NCI-H2029 treated with DMSO at 0.1 percent for 48 hours (cell line): Measurements from ENCODE around the gene PRRC2C.
"Not testable (repeated sequence)": the region's sequence is repeated elsewhere in the genome, so short reads cannot be mapped to it uniquely, and the experiment has no call there.

Experiments
- DNase-seq: peaks from one replicate; lab custom pipeline; 2025; lab: John Stamatoyannopoulos, UW

PRRC2C gene

GRCh38 chr1:171583591-171584201, 98.4 kb downstream of the PRRC2C start:
- no peak for DNase-seq

- DNase-seq = no peak
These were observed 100.4 kb downstream of the PRRC2C start for GRCh38 chr1:171585715-171586114.

- no peak for DNase-seq
These were observed 102.9 kb downstream of the PRRC2C start for GRCh38 chr1:171588230-171588629.

- no peak for DNase-seq
These were observed 104.7 kb downstream of the PRRC2C start for GRCh38 chr1:171590022-171590421.

GRCh38 chr1:171595324-171595723, 110.0 kb downstream of the PRRC2C start:
- DNase-seq = no peak

- no peak for DNase-seq
These were observed 110.8 kb downstream of the PRRC2C start for GRCh38 chr1:171596119-171596518.

GRCh38 chr1:171596705-171597104, 111.4 kb downstream of the PRRC2C start:
- no peak for DNase-seq

GRCh38 chr1:171597203-171597602, 111.9 kb downstream of the PRRC2C start:
- no peak for DNase-seq

- DNase-seq = not testable (repeated sequence)
These were observed 115.0 kb downstream of the PRRC2C start for GRCh38 chr1:171600310-171600709.

GRCh38 chr1:171600862-171601261, 115.5 kb downstream of the PRRC2C start:
- no peak for DNase-seq

GRCh38 chr1:171603042-171603441, 117.7 kb downstream of the PRRC2C start:
- DNase-seq = not testable (repeated sequence)

- DNase-seq = no peak
These were observed 121.1 kb downstream of the PRRC2C start for GRCh38 chr1:171606402-171606941.

- no peak for DNase-seq
These were observed 125.1 kb downstream of the PRRC2C start for GRCh38 chr1:171610385-171610784.

GRCh38 chr1:171611306-171611705, 126.0 kb downstream of the PRRC2C start:
- DNase-seq = no peak

GRCh38 chr1:171613282-171613681, 128.0 kb downstream of the PRRC2C start:
- DNase-seq = no peak

- DNase-seq = not testable (repeated sequence)
These were observed 130.0 kb downstream of the PRRC2C start for GRCh38 chr1:171615122-171615906.

- no peak for DNase-seq
These were observed 131.3 kb downstream of the PRRC2C start for GRCh38 chr1:171616586-171616985.

- no peak for DNase-seq
These were observed 136.8 kb downstream of the PRRC2C start, which contains the start of gene MYOCOS for GRCh38 chr1:171622152-171622462. TSS of gene MYOCOS (plus strand) at chr1:171622243. CDS start at chr1:171623884, 1,641 bp downstream.

- no peak for DNase-seq
These were observed 138.5 kb downstream of the PRRC2C start for GRCh38 chr1:171623651-171624331.

- DNase-seq = no peak
These were observed 139.9 kb downstream of the PRRC2C start for GRCh38 chr1:171625225-171625624.

- DNase-seq = no peak
These were observed 141.7 kb downstream of the PRRC2C start for GRCh38 chr1:171627020-171627419.

GRCh38 chr1:171628225-171628624, 142.9 kb downstream of the PRRC2C start:
- DNase-seq = no peak

GRCh38 chr1:171635661-171636060, 150.3 kb downstream of the PRRC2C start:
- no peak for DNase-seq
